Activated naive CD4-positive, alpha-beta T cell treated with anti-CD3 and anti-CD28 coated beads, Interleukin-2, amount 50 U/mL, for 24 hours (primary cell): ENCODE measurements around the gene MOGAT3.

ENCODE experiments used
- H3K27ac Mint-ChIP-seq: one replicate; pipeline ENCODE4 v1.8.0; 2021; ENCODE audit warnings: mild to moderate bottlenecking, mixed read lengths
- H3K27me3 Mint-ChIP-seq: one replicate; pipeline ENCODE4 v1.8.0; 2021; ENCODE audit warnings: mixed read lengths
- H3K36me3 Mint-ChIP-seq: one replicate; pipeline ENCODE4 v1.8.0; 2021; ENCODE audit warnings: mixed read lengths
- H3K4me1 Mint-ChIP-seq: one replicate; pipeline ENCODE4 v1.8.0; 2021; ENCODE audit warnings: mixed read lengths
- H3K4me3 Mint-ChIP-seq: one replicate; pipeline ENCODE4 v1.8.0; 2021; ENCODE audit warnings: mild to moderate bottlenecking, mixed read lengths
- H3K9me3 Mint-ChIP-seq: one replicate; pipeline ENCODE4 v1.8.0; 2021; ENCODE audit warnings: mixed read lengths

Gene MOGAT3

GRCh38 chr7:101172854-101173751 is 27.7 kb downstream of the MOGAT3 start:
- peak overlapping the region; percentile 11 for H3K4me3 Mint-ChIP-seq
- peaks cover 2% of the 10 kb centered on the region for H3K36me3 Mint-ChIP-seq
- peaks cover 66% of the 10 kb centered on the region for H3K27me3 Mint-ChIP-seq
- peak overlapping the region; percentile 23 for H3K27ac Mint-ChIP-seq
- H3K4me1 Mint-ChIP-seq = peaks cover 60% of the 10 kb centered on the region
- H3K9me3 Mint-ChIP-seq = no peaks in the 10 kb centered on the region

- Mint-ChIP-seq H3K4me3 (peak overlapping the region; percentile 64), H3K27me3 (peaks cover 64% of the 10 kb centered on the region), H3K36me3 (peaks cover 2% of the 10 kb centered on the region), H3K9me3 (no peaks in the 10 kb centered on the region), H3K27ac (peak overlapping the region; percentile 23), H3K4me1 (peaks cover 65% of the 10 kb centered on the region)
Measured at GRCh38 chr7:101172005-101172853, 28.6 kb downstream of the MOGAT3 start.

- no peaks in the 10 kb centered on the region for H3K9me3 Mint-ChIP-seq
- H3K36me3 Mint-ChIP-seq = peaks cover 2% of the 10 kb centered on the region
- H3K4me1 Mint-ChIP-seq = peaks cover 71% of the 10 kb centered on the region
- peaks cover 60% of the 10 kb centered on the region for H3K27me3 Mint-ChIP-seq
- H3K4me3 Mint-ChIP-seq = peak overlapping the region; percentile 64
- no peak overlapping the region for H3K27ac Mint-ChIP-seq
Measured at GRCh38 chr7:101171442-101171837, 29.4 kb downstream of the MOGAT3 start.

- H3K36me3 Mint-ChIP-seq = peaks cover 2% of the 10 kb centered on the region
- peak overlapping the region; percentile 47 for H3K27ac Mint-ChIP-seq
- peak overlapping the region; percentile 64 for H3K4me3 Mint-ChIP-seq
- H3K4me1 Mint-ChIP-seq = peaks cover 77% of the 10 kb centered on the region
- H3K9me3 Mint-ChIP-seq = no peaks in the 10 kb centered on the region
- peaks cover 60% of the 10 kb centered on the region for H3K27me3 Mint-ChIP-seq
Measured at GRCh38 chr7:101170617-101171441, 30.0 kb downstream of the MOGAT3 start.

GRCh38 chr7:101169838-101170551 is 30.8 kb downstream of the MOGAT3 start:
- H3K4me3 Mint-ChIP-seq = peak overlapping the region; percentile 7
- H3K36me3 Mint-ChIP-seq = peaks cover 2% of the 10 kb centered on the region
- no peaks in the 10 kb centered on the region for H3K9me3 Mint-ChIP-seq
- H3K27ac Mint-ChIP-seq = no peak overlapping the region
- peaks cover 80% of the 10 kb centered on the region for H3K4me1 Mint-ChIP-seq
- peaks cover 58% of the 10 kb centered on the region for H3K27me3 Mint-ChIP-seq

- peak overlapping the region; percentile 7 for H3K4me3 Mint-ChIP-seq
- H3K27ac Mint-ChIP-seq = no peak overlapping the region
- H3K36me3 Mint-ChIP-seq = peaks cover 2% of the 10 kb centered on the region
- peaks cover 55% of the 10 kb centered on the region for H3K27me3 Mint-ChIP-seq
- H3K4me1 Mint-ChIP-seq = peaks cover 80% of the 10 kb centered on the region
- H3K9me3 Mint-ChIP-seq = no peaks in the 10 kb centered on the region
Measured at GRCh38 chr7:101169110-101169837, 31.6 kb downstream of the MOGAT3 start.

- H3K36me3 Mint-ChIP-seq = no peaks in the 10 kb centered on the region
- H3K4me1 Mint-ChIP-seq = peaks cover 73% of the 10 kb centered on the region
- H3K27ac Mint-ChIP-seq = no peak overlapping the region
- H3K4me3 Mint-ChIP-seq = peak overlapping the region; percentile 15
- no peaks in the 10 kb centered on the region for H3K9me3 Mint-ChIP-seq
- H3K27me3 Mint-ChIP-seq = peaks cover 50% of the 10 kb centered on the region
Measured at GRCh38 chr7:101168412-101169049, 32.3 kb downstream of the MOGAT3 start.

GRCh38 chr7:101167645-101168411 is 33.0 kb downstream of the MOGAT3 start:
- Mint-ChIP-seq H3K27me3 (peaks cover 48% of the 10 kb centered on the region), H3K27ac (no peak overlapping the region), H3K9me3 (no peaks in the 10 kb centered on the region), H3K36me3 (no peaks in the 10 kb centered on the region), H3K4me3 (peak overlapping the region; percentile 15), H3K4me1 (peaks cover 68% of the 10 kb centered on the region)

- peak overlapping the region; percentile 36 for H3K4me3 Mint-ChIP-seq
Measured at GRCh38 chr7:101166909-101167644, 33.8 kb downstream of the MOGAT3 start.

GRCh38 chr7:101166648-101166908 is 34.3 kb downstream of the MOGAT3 start:
- Mint-ChIP-seq H3K27me3 (peaks cover 43% of the 10 kb centered on the region), H3K27ac (no peak overlapping the region), H3K4me3 (no peak overlapping the region), H3K4me1 (peaks cover 64% of the 10 kb centered on the region), H3K9me3 (no peaks in the 10 kb centered on the region), H3K36me3 (no peaks in the 10 kb centered on the region)

More at GRCh38 chr7:101166909-101167644, 33.8 kb downstream of the MOGAT3 start:
- H3K27ac Mint-ChIP-seq = no peak overlapping the region
- H3K4me1 Mint-ChIP-seq = peaks cover 68% of the 10 kb centered on the region
- peaks cover 48% of the 10 kb centered on the region for H3K27me3 Mint-ChIP-seq
- H3K9me3 Mint-ChIP-seq = no peaks in the 10 kb centered on the region
- H3K36me3 Mint-ChIP-seq = no peaks in the 10 kb centered on the region

- Mint-ChIP-seq H3K27ac (no peak overlapping the region), H3K36me3 (no peaks in the 10 kb centered on the region), H3K4me3 (peak overlapping the region; percentile 78), H3K4me1 (peaks cover 59% of the 10 kb centered on the region), H3K9me3 (no peaks in the 10 kb centered on the region), H3K27me3 (peaks cover 40% of the 10 kb centered on the region)
Measured at GRCh38 chr7:101165958-101166647, 34.7 kb downstream of the MOGAT3 start.
